ENCODE measurements around the gene PSORS1C2. TPM values are rescaled to one million over a fixed set of nuclear protein-coding genes. Genes with fewer than 3 reads are reported as not detected.

The PSORS1C2 gene
- total and polyA plus RNA-seq, 2 donors (not counting 1 experiment from before 2014, with no cell fraction given): not detected

DNA sequence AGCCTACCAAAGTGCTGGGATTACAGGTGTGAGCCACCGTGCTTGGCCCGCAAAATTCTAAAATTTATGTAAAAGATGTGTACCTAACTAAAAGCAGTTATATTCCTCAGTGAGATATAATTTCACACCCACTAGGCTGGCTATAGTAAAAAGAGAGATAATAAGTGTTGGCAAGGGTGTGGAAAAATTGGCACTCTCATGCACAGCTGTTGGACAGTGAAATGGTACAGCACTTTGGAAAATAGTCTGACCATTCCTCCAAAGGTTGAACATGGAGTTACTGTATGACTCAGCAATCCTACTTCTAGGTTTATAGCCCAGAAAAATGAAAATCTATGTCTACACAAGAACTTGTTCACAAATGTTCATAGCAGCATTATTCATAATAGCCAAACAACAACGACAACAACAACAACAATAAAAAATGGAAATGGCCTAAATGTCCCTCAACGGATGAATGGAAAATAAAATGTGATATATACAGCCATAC, 40.4 kb downstream of the PSORS1C2 start:
- H3K27ac Mint-ChIP-seq: no peak overlapping the region

GRCh38 chr6:31096656-31097055, 42.2 kb downstream of the PSORS1C2 start:
- Mint-ChIP-seq H3K9me3 (ENCODE audit: insufficient read depth) (no peaks in the 10 kb centered on the region), H3K27ac (no peak overlapping the region), H3K27me3 (peaks cover 4% of the 10 kb centered on the region), H3K4me3 (no peak overlapping the region), H3K4me1 (peaks cover 16% of the 10 kb centered on the region)
- POLR2A ChIA-PET: no interaction called here
- H3K4me1 ChIP-seq (ENCODE audit: control insufficient read depth in 2 of 2, insufficient read depth in 2 of 2, low read length in 2 of 2): peaks cover 13 to 16% of the 10 kb centered on the region in 2 donors
- no peaks in the 10 kb centered on the region for H3K27me3 ChIP-seq (replicated peaks in 1 of 4; ENCODE audit: control extremely low read depth in 1 of 4, control insufficient read depth in 3 of 4, insufficient read depth in 4 of 4, low read length in 3 of 4)
- CTCF ChIA-PET: interaction anchor here (0.6 to 1.4 kb wide), 3 partner anchors 9 to 1184 kb away, joined by 3 read pairs; no protein-coding TSS in a partner anchor
- no peaks in the 10 kb centered on the region for H3K36me3 ChIP-seq (replicated peaks in 1 of 2; ENCODE audit: control extremely low read depth in 1 of 2, control insufficient read depth in 1 of 2, extremely low read depth in 1 of 2, insufficient read depth in 2 of 2, low read length in 1 of 2)
- TF ChIP-seq EZH2 (IDR thresholded peaks at IDR 0.05; ENCODE audit: borderline replicate concordance, insufficient read depth, low read depth, low read length, poor library complexity, severe bottlenecking) (no peak), CTCF (IDR thresholded peaks at IDR 0.05) (no peak)
- no peak overlapping the region for H3K4me2 ChIP-seq (replicated peaks; ENCODE audit: low read depth, low read length, poor library complexity, severe bottlenecking)
- no peak overlapping the region for H3K27ac ChIP-seq (ENCODE audit: low read length in 2 of 2)
- no peak overlapping the region for H3K9ac ChIP-seq (ENCODE audit: low read length)
- 83% methylated on average over 3 of the region's 5 CpGs for WGBS (ENCODE audit: insufficient coverage)
- ATAC-seq (ENCODE audit: low read depth) (no peak), DNase-seq (no peak)
- intact Hi-C loops (cut with micrococcal nuclease): no loop called here
- H4K20me1 ChIP-seq (ENCODE audit: control insufficient read depth, insufficient read depth, low read length, poor library complexity, severe bottlenecking): no peaks in the 10 kb centered on the region
- H3K9me3 ChIP-seq (ENCODE audit: control extremely low read depth in 1 of 3, control insufficient read depth in 2 of 3, insufficient read depth in 1 of 3, low read length in 2 of 3): no peaks in the 10 kb centered on the region
- no peaks in the 10 kb centered on the region for H3K79me2 ChIP-seq (ENCODE audit: control insufficient read depth, insufficient read depth, low read length)
- no peak overlapping the region for H2AFZ ChIP-seq (ENCODE audit: insufficient read depth, low read depth, low read length, poor library complexity, severe bottlenecking)
- H3K4me3 ChIP-seq (ENCODE audit: control extremely low read depth in 1 of 5, extremely low read depth in 1 of 5, insufficient read depth in 1 of 5, low read depth in 2 of 5, low read length in 4 of 5): no peak overlapping the region

More for the DNA sequence above, 40.4 kb downstream of the PSORS1C2 start:
- H3K4me1 Mint-ChIP-seq: peaks cover 15% of the 10 kb centered on the region
- peaks cover 9% of the 10 kb centered on the region for H3K27me3 Mint-ChIP-seq
- no CpG with 5 or more reads among the region's 4 CpGs for WGBS (ENCODE audit: insufficient coverage)
- H3K9me3 ChIP-seq (ENCODE audit: control extremely low read depth in 1 of 3, control insufficient read depth in 2 of 3, insufficient read depth in 1 of 3, low read length in 2 of 3): no peaks in the 10 kb centered on the region
- H3K79me2 ChIP-seq (ENCODE audit: control insufficient read depth, insufficient read depth, low read length): no peaks in the 10 kb centered on the region
- peaks cover 13 to 16% of the 10 kb centered on the region in 2 donors for H3K4me1 ChIP-seq (ENCODE audit: control insufficient read depth in 2 of 2, insufficient read depth in 2 of 2, low read length in 2 of 2)
- H3K27me3 ChIP-seq (replicated peaks in 1 of 4; ENCODE audit: control extremely low read depth in 1 of 4, control insufficient read depth in 3 of 4, insufficient read depth in 4 of 4, low read length in 3 of 4): no peaks in the 10 kb centered on the region
- no peak overlapping the region for H3K9ac ChIP-seq (ENCODE audit: low read length)
- no peak overlapping the region for H3K4me3 Mint-ChIP-seq
- ChIA-PET POLR2A (no interaction called here), CTCF (no interaction called here)
- TF ChIP-seq CTCF (IDR thresholded peaks at IDR 0.05) (no peak), EZH2 (IDR thresholded peaks at IDR 0.05; ENCODE audit: borderline replicate concordance, insufficient read depth, low read depth, low read length, poor library complexity, severe bottlenecking) (no peak)
- DNase-seq (no peak), ATAC-seq (ENCODE audit: low read depth) (no peak)
- no peaks in the 10 kb centered on the region for H4K20me1 ChIP-seq (ENCODE audit: control insufficient read depth, insufficient read depth, low read length, poor library complexity, severe bottlenecking)
- H3K4me3 ChIP-seq (ENCODE audit: control extremely low read depth in 1 of 5, extremely low read depth in 1 of 5, insufficient read depth in 1 of 5, low read depth in 2 of 5, low read length in 4 of 5): no peak overlapping the region
- H3K4me2 ChIP-seq (replicated peaks; ENCODE audit: low read depth, low read length, poor library complexity, severe bottlenecking): no peak overlapping the region
- no peaks in the 10 kb centered on the region for H3K9me3 Mint-ChIP-seq (ENCODE audit: insufficient read depth)
- H3K36me3 ChIP-seq (replicated peaks in 1 of 2; ENCODE audit: control extremely low read depth in 1 of 2, control insufficient read depth in 1 of 2, extremely low read depth in 1 of 2, insufficient read depth in 2 of 2, low read length in 1 of 2): no peaks in the 10 kb centered on the region
- H3K27ac ChIP-seq (ENCODE audit: low read length in 2 of 2): no peak overlapping the region
- intact Hi-C loops (cut with micrococcal nuclease): no loop called here
- no peak overlapping the region for H2AFZ ChIP-seq (ENCODE audit: insufficient read depth, low read depth, low read length, poor library complexity, severe bottlenecking)
